Effector memory CD4-positive, alpha-beta T cell (primary cell): ENCODE data around the gene RIMS4.

Experiments used
- DNase-seq, 3 donors: peaks; one replicate each; pipeline ENCODE4 v3.0.0-alpha.2; 2020
- H3K27ac ChIP-seq: 2 replicates; pipeline ENCODE4 v1.7.0; 2013; ENCODE audit warnings: mild to moderate bottlenecking, low read length, moderate library complexity; ENCODE audit not compliant: insufficient read depth, poor library complexity, severe bottlenecking
- H3K27me3 ChIP-seq: replicated peaks from 2 replicates; pipeline ENCODE4 v1.7.0; 2013; ENCODE audit warnings: mild to moderate bottlenecking, low read length; ENCODE audit not compliant: insufficient read depth, control insufficient read depth, poor library complexity, severe bottlenecking
- H3K36me3 ChIP-seq: 2 replicates; pipeline ENCODE4 v1.7.0; 2013; ENCODE audit warnings: mild to moderate bottlenecking, low read length, moderate library complexity; ENCODE audit not compliant: control insufficient read depth, insufficient read depth
- H3K4me1 ChIP-seq: 2 replicates; pipeline ENCODE4 v1.7.0; 2013; ENCODE audit warnings: low read length, mild to moderate bottlenecking; ENCODE audit not compliant: control insufficient read depth, insufficient read depth, poor library complexity, severe bottlenecking
- H3K4me3 ChIP-seq: 2 replicates; pipeline ENCODE4 v1.7.0; 2013; ENCODE audit warnings: low read length, low read depth, mild to moderate bottlenecking; ENCODE audit not compliant: insufficient read depth, poor library complexity, severe bottlenecking
- H3K9me3 ChIP-seq: 2 replicates; pipeline ENCODE4 v1.7.0; 2013; ENCODE audit warnings: mild to moderate bottlenecking, low read length, moderate library complexity; ENCODE audit not compliant: control insufficient read depth

The RIMS4 gene

GRCh38 chr20:44706301-44707017 lies 103.9 kb downstream of the RIMS4 start:
- no peak overlapping the region for H3K4me3 ChIP-seq
- H3K27me3 ChIP-seq: no peaks in the 10 kb centered on the region
- no peak overlapping the region for H3K27ac ChIP-seq
- DNase-seq: no peak
- H3K9me3 ChIP-seq: no peaks in the 10 kb centered on the region
- no peaks in the 10 kb centered on the region for H3K36me3 ChIP-seq
- no peaks in the 10 kb centered on the region for H3K4me1 ChIP-seq

- no peaks in the 10 kb centered on the region for H3K9me3 ChIP-seq
- no peak overlapping the region for H3K27ac ChIP-seq
- DNase-seq: no peak
- H3K4me1 ChIP-seq: no peaks in the 10 kb centered on the region
- no peaks in the 10 kb centered on the region for H3K36me3 ChIP-seq
- H3K4me3 ChIP-seq: no peak overlapping the region
- no peaks in the 10 kb centered on the region for H3K27me3 ChIP-seq
Observed at GRCh38 chr20:44705364-44706094, 104.8 kb downstream of the RIMS4 start.

- Histone ChIP-seq H3K4me3 (no peak overlapping the region), H3K27me3 (no peaks in the 10 kb centered on the region), H3K27ac (no peak overlapping the region), H3K9me3 (no peaks in the 10 kb centered on the region), H3K4me1 (no peaks in the 10 kb centered on the region), H3K36me3 (no peaks in the 10 kb centered on the region)
- DNase-seq: no peak
Observed at GRCh38 chr20:44704551-44704971, 105.8 kb downstream of the RIMS4 start.

GRCh38 chr20:44703956-44704488 lies 106.3 kb downstream of the RIMS4 start:
- Histone ChIP-seq H3K27me3 (no peaks in the 10 kb centered on the region), H3K9me3 (no peaks in the 10 kb centered on the region), H3K4me1 (no peaks in the 10 kb centered on the region), H3K36me3 (no peaks in the 10 kb centered on the region), H3K4me3 (no peak overlapping the region), H3K27ac (no peak overlapping the region)
- no peak for DNase-seq

- no peak overlapping the region for H3K4me3 ChIP-seq
- H3K9me3 ChIP-seq: no peaks in the 10 kb centered on the region
- H3K36me3 ChIP-seq: no peaks in the 10 kb centered on the region
- no peak for DNase-seq
- no peaks in the 10 kb centered on the region for H3K27me3 ChIP-seq
- no peaks in the 10 kb centered on the region for H3K4me1 ChIP-seq
- H3K27ac ChIP-seq: no peak overlapping the region
Observed at GRCh38 chr20:44703183-44703925, 107.0 kb downstream of the RIMS4 start.

GRCh38 chr20:44702776-44703175 lies 107.6 kb downstream of the RIMS4 start:
- no peaks in the 10 kb centered on the region for H3K4me1 ChIP-seq
- H3K36me3 ChIP-seq: no peaks in the 10 kb centered on the region
- no peak for DNase-seq
- no peak overlapping the region for H3K4me3 ChIP-seq
- no peak overlapping the region for H3K27ac ChIP-seq
- no peaks in the 10 kb centered on the region for H3K9me3 ChIP-seq
- no peaks in the 10 kb centered on the region for H3K27me3 ChIP-seq

- H3K4me1 ChIP-seq: no peaks in the 10 kb centered on the region
- no peaks in the 10 kb centered on the region for H3K9me3 ChIP-seq
- H3K27me3 ChIP-seq: no peaks in the 10 kb centered on the region
- H3K27ac ChIP-seq: no peak overlapping the region
- no peaks in the 10 kb centered on the region for H3K36me3 ChIP-seq
- DNase-seq: no peak
- no peak overlapping the region for H3K4me3 ChIP-seq
Observed at GRCh38 chr20:44701858-44702256, 108.5 kb downstream of the RIMS4 start.
